Endothelial cell of umbilical vein (primary cell): ENCODE results near the gene MBD3L2. TPM values are rescaled to one million over a fixed set of nuclear protein-coding genes. Genes with fewer than 3 reads are reported as not detected.
A peak's percentile ranks its signal among the peaks of the same experiment; 100 is the strongest.

Experiments used
- BruUV-seq: library from RNA; stranded (reverse); fragments of 400-500 nt; replicated peaks from 2 replicates; lab custom pipeline; 2021; lab: Mats Ljungman, UMichigan
- CTCF ChIA-PET: fragments of 300-600, 350-600 bp; sonication (Branson Sonifier 250); formaldehyde crosslinking; loops from one replicate; lab custom pipeline; 2021; ENCODE audit warnings: antibody characterized with exemption, inconsistent platforms; lab: Charles Lee
- POLR2A ChIA-PET: fragments of 300-600, 350-600 bp; sonication (Branson Sonifier 250); formaldehyde crosslinking; loops from one replicate; lab custom pipeline; 2021; ENCODE audit warnings: antibody characterized with exemption, inconsistent platforms; lab: Charles Lee
- DNase-seq: peaks from one replicate; pipeline ENCODE4 v3.0.0-alpha.2; 2011; ENCODE audit warnings: low read depth, low spot score
- FAIRE-seq: peaks from 2 replicates; lab custom pipeline; 2011; peaks lifted over from hg19 to GRCh38; lab: Jason Lieb, UNC
- H2AFZ ChIP-seq: 2 replicates; pipeline ENCODE4 v1.6.0; 2012; ENCODE audit warnings: low read depth, low read length, control low read depth, inconsistent platforms
- H3K27ac ChIP-seq: 2 replicates; pipeline ENCODE4 v1.5.1; 2011; ENCODE audit warnings: low read depth, mild to moderate bottlenecking, control low read depth, low read length, moderate library complexity; ENCODE audit not compliant: insufficient read depth
- H3K27me3 ChIP-seq, 2 experiments: 2 replicates each; pipeline versions ENCODE4 v1.6.0 to v1.6.1; 2011; ENCODE audit warnings: low read length in 2 of 2, mixed read lengths in 1 of 2; ENCODE audit not compliant: control insufficient read depth in 2 of 2, insufficient read depth in 2 of 2
- H3K36me3 ChIP-seq, 2 experiments: 2 replicates in 1 of 2; 3 replicates in 1 of 2; pipeline ENCODE4 v1.5.1; 2011; ENCODE audit warnings: low read length in 2 of 2, mild to moderate bottlenecking in 1 of 2, moderate library complexity in 1 of 2; ENCODE audit not compliant: control insufficient read depth in 2 of 2, insufficient read depth in 2 of 2; ENCODE audit errors: extremely low read depth in 1 of 2
- H3K4me1 ChIP-seq: 3 replicates; pipeline ENCODE4 v1.5.1; 2011; ENCODE audit warnings: mild to moderate bottlenecking, low read length; ENCODE audit not compliant: control insufficient read depth, insufficient read depth; ENCODE audit errors: extremely low read depth
- H3K4me2 ChIP-seq: 2 replicates; pipeline ENCODE4 v1.6.1; 2011; ENCODE audit warnings: low read length, control low read depth, mixed read lengths; ENCODE audit not compliant: insufficient read depth
- H3K4me3 ChIP-seq, 3 experiments: fragments of 200-600 bp in 1 of 3; sonication (generic), shearing (Covaris generic) in 1 of 3; replicated peaks in 1 of 3; 2 replicates each; pipeline ENCODE4 v1.5.1; 2011 to 2016; ENCODE audit warnings: control low read depth in 3 of 3, low read length in 3 of 3, mild to moderate bottlenecking in 2 of 3, inconsistent platforms in 1 of 3, low read depth in 1 of 3, moderate library complexity in 1 of 3; ENCODE audit not compliant: insufficient read depth in 1 of 3
- H3K79me2 ChIP-seq: 2 replicates; pipeline ENCODE4 v1.6.0; 2012; ENCODE audit warnings: low read length, inconsistent platforms; ENCODE audit not compliant: control insufficient read depth, insufficient read depth
- H3K9ac ChIP-seq: replicated peaks from 2 replicates; pipeline ENCODE3; 2011; ENCODE audit warnings: low read length, control low read depth; ENCODE audit not compliant: insufficient read depth; ENCODE audit errors: extremely low read depth
- H3K9me1 ChIP-seq: replicated peaks from 3 replicates; pipeline ENCODE4 v1.6.0; 2011; ENCODE audit warnings: mild to moderate bottlenecking, low read length; ENCODE audit not compliant: control insufficient read depth, insufficient read depth; ENCODE audit errors: extremely low read depth
- H3K9me3 ChIP-seq: replicated peaks from 2 replicates; pipeline ENCODE4 v1.5.1; 2012; ENCODE audit warnings: low read length, inconsistent platforms; ENCODE audit not compliant: control insufficient read depth, insufficient read depth
- H4K20me1 ChIP-seq: replicated peaks from 2 replicates; pipeline ENCODE3; 2011; ENCODE audit warnings: mild to moderate bottlenecking, low read length; ENCODE audit not compliant: control insufficient read depth, insufficient read depth; ENCODE audit errors: extremely low read depth
- CTCF ChIP-seq, 2 donors: IDR thresholded peaks; 1 replicate in 1 of 2; 2 replicates in 1 of 2; pipeline ENCODE4 v1.5.1; 2011; ENCODE audit warnings: low read length in 2 of 2, mild to moderate bottlenecking in 2 of 2, moderate library complexity in 2 of 2, control low read depth in 1 of 2, inconsistent platforms in 1 of 2, low read depth in 1 of 2; ENCODE audit not compliant: insufficient read depth in 1 of 2; ENCODE audit errors: extremely low read depth in 1 of 2
- EZH2 ChIP-seq: IDR thresholded peaks from 2 replicates; pipeline ENCODE4 v1.6.1; 2012; ENCODE audit warnings: borderline replicate concordance, low read depth, mild to moderate bottlenecking, moderate library complexity, low read length, inconsistent platforms; ENCODE audit not compliant: severe bottlenecking
- FOS ChIP-seq: IDR thresholded peaks from 2 replicates; pipeline ENCODE4 v1.6.1; 2011; ENCODE audit warnings: mild to moderate bottlenecking, low read length, moderate library complexity, borderline replicate concordance; ENCODE audit not compliant: insufficient read depth
- GATA2 ChIP-seq: IDR thresholded peaks from 2 replicates; pipeline ENCODE4 v1.7.0; 2011; ENCODE audit warnings: low read depth, mild to moderate bottlenecking, moderate library complexity, mixed read lengths, low read length; ENCODE audit not compliant: insufficient read length, insufficient read depth
- JUN ChIP-seq: IDR thresholded peaks from 2 replicates; pipeline ENCODE4 v1.6.1; 2011; ENCODE audit warnings: borderline replicate concordance, low read depth; ENCODE audit not compliant: insufficient read length, insufficient read depth
- MAX ChIP-seq: IDR thresholded peaks from 2 replicates; pipeline ENCODE4 v1.6.1; 2011; ENCODE audit not compliant: insufficient read depth, insufficient read length
- MYC ChIP-seq: IDR thresholded peaks from one replicate; pipeline ENCODE4 v1.6.1; 2011; ENCODE audit warnings: mild to moderate bottlenecking, low read depth, low read length
- POLR2A ChIP-seq: IDR thresholded peaks from 2 replicates; pipeline ENCODE4 v1.6.1; 2012; ENCODE audit warnings: low read depth, mild to moderate bottlenecking, control low read depth, low read length
- POLR2AphosphoS5 ChIP-seq: IDR thresholded peaks from 2 replicates; pipeline ENCODE4 v1.6.1; 2012; ENCODE audit warnings: low read depth, mild to moderate bottlenecking, control low read depth, low read length, moderate library complexity; ENCODE audit not compliant: insufficient read depth
- dilution Hi-C: fragments of 300-500 bp; cut with MboI; formaldehyde crosslinking; loops from one replicate; pipeline ENCODE4 v1.15.0; 2019; ENCODE audit warnings: low sequenced_read_pairs; ENCODE audit not compliant: extremely low pct_ligation_motif_present
- intact Hi-C: fragments of 100-400 bp; cut with micrococcal nuclease; formaldehyde crosslinking; loops from one replicate; pipeline ENCODE4 v1.10.0; 2022
- polyA plus RNA-seq, 4 experiments: library from polyadenylated mRNA; depleted of rRNA in 3 of 4; stranded (reverse) in 3 of 4; unstranded in 1 of 4; fragments of >200 nt; gene quantifications; 2 replicates each; pipeline versions ENCODE4 v1.2.1 to v1.2.3, GENCODE V29; 2011 to 2012; ENCODE audit warnings: missing spikeins in 1 of 4
- total RNA-seq: library from RNA; stranded (reverse); gene quantifications from 2 replicates; pipeline ENCODE4 v1.2.3, GENCODE V29; 2021

The MBD3L2 gene
- total and polyA plus RNA-seq, 2 donors (not counting 3 experiments of a cell fraction or from before 2014, with no cell fraction given) = not detected

GRCh38 chr19:7068599-7068998 lies 19.5 kb downstream of the MBD3L2 start:
- H3K9me3 ChIP-seq = no peaks in the 10 kb centered on the region
- TF ChIP-seq POLR2A (no peak), POLR2AphosphoS5 (no peak), GATA2 (no peak), EZH2 (no peak), CTCF (IDR thresholded peaks at IDR 0.05; ENCODE audit: extremely low read depth in 1 of 2, insufficient read depth in 1 of 2, low read depth in 1 of 2, low read length in 2 of 2) (no peak), MAX (no peak), FOS (no peak), MYC (no peak), JUN (no peak)
- ChIA-PET CTCF (interaction anchor here (1.0 to 1.2 kb wide), 2 partner anchors 31 to 34 kb away, joined by 6 to 7 read pairs; no protein-coding TSS in a partner anchor), POLR2A (interaction anchor here (0.5 to 1.8 kb wide), 2 partner anchors 31 to 422 kb away, joined by 7 to 15 read pairs; no protein-coding TSS in a partner anchor)
- no peak overlapping the region for H3K9ac ChIP-seq
- peaks cover 7% of the 10 kb centered on the region for H3K4me1 ChIP-seq
- no peaks in the 10 kb centered on the region for H3K27me3 ChIP-seq
- intact Hi-C loops (no loop called here), dilution Hi-C loops (no loop called here)
- H3K4me2 ChIP-seq = peak overlapping the region; percentile 16
- peak overlapping the region; percentile 70 for H2AFZ ChIP-seq
- H3K79me2 ChIP-seq = peaks cover 9% of the 10 kb centered on the region
- H4K20me1 ChIP-seq = no peaks in the 10 kb centered on the region
- H3K36me3 ChIP-seq = peaks cover 6 to 8% of the 10 kb centered on the region in 2 experiments
- no peak for DNase-seq
- no peak overlapping the region for H3K4me3 ChIP-seq
- H3K9me1 ChIP-seq = no peaks in the 10 kb centered on the region
- FAIRE-seq = peak; percentile 55
- no peak overlapping the region for H3K27ac ChIP-seq
- BruUV-seq = no TSS peak
